Nucleus accumbens (tissue), 56 donors: ENCODE data around the gene MGLL.

Experiments
- DNase-seq, 56 donors: peaks; one replicate each; lab custom pipeline; 2025; lab: John Stamatoyannopoulos, UW

Gene MGLL

GRCh38 chr3:127822041-127822681, at the start of gene MGLL:
Gene MGLL (minus strand): TSS chr3:127822515. CDS start chr3:127822318, 197 bp downstream.
- peak in 28 of 56 donors; percentile 22 to 75 (median 54) for DNase-seq

- no peak for DNase-seq
These were observed 47.8 kb upstream of the MGLL start for GRCh38 chr3:127870156-127870555.

GRCh38 chr3:127867986-127868385, 45.7 kb upstream of the MGLL start:
- DNase-seq: no peak

GRCh38 chr3:127867412-127867811, 45.1 kb upstream of the MGLL start:
- no peak for DNase-seq

GRCh38 chr3:127865941-127866340, 43.6 kb upstream of the MGLL start:
- DNase-seq: no peak

GRCh38 chr3:127860211-127860696, 37.9 kb upstream of the MGLL start:
- DNase-seq: no peak

GRCh38 chr3:127859730-127860129, 37.4 kb upstream of the MGLL start:
- no peak for DNase-seq

GRCh38 chr3:127858937-127859336, 36.6 kb upstream of the MGLL start:
- DNase-seq: no peak

- no peak for DNase-seq
These were observed 36.2 kb upstream of the MGLL start for GRCh38 chr3:127858521-127858920.

GRCh38 chr3:127857333-127857732, 35.0 kb upstream of the MGLL start:
- DNase-seq: no peak

- no peak for DNase-seq
These were observed 34.5 kb upstream of the MGLL start for GRCh38 chr3:127856801-127857200.

- DNase-seq: no peak
These were observed 32.9 kb upstream of the MGLL start for GRCh38 chr3:127855246-127855645.

- DNase-seq: no peak
These were observed 31.4 kb upstream of the MGLL start for GRCh38 chr3:127853681-127854080.

GRCh38 chr3:127851899-127852298, 29.6 kb upstream of the MGLL start:
- DNase-seq: no peak

- no peak for DNase-seq
These were observed 27.1 kb upstream of the MGLL start for GRCh38 chr3:127849368-127849767.

- peak in 47 of 56 donors; percentile 13 to 82 (median 46) for DNase-seq
These were observed 26.1 kb upstream of the MGLL start for GRCh38 chr3:127848131-127849129.

GRCh38 chr3:127847236-127847720, 25.0 kb upstream of the MGLL start:
- DNase-seq: peak in 1 of 56 donors; percentile 7

- DNase-seq: no peak
These were observed 24.3 kb upstream of the MGLL start for GRCh38 chr3:127846576-127846975.

GRCh38 chr3:127844326-127844942, 22.1 kb upstream of the MGLL start:
- DNase-seq: no peak

GRCh38 chr3:127840671-127841070, 18.4 kb upstream of the MGLL start:
- DNase-seq: no peak

GRCh38 chr3:127839099-127839498, 16.8 kb upstream of the MGLL start:
- no peak for DNase-seq
